Activated CD8-positive, alpha-beta memory T cell treated with anti-CD3 and anti-CD28 coated beads for 1 hour (primary cell): ENCODE measurements around the gene ANTXRL.
"Not testable (repeated sequence)": the region's sequence is repeated elsewhere in the genome, so short reads cannot be mapped to it uniquely, and the experiment has no call there.

Experiments used
- DNase-seq, 2 donors: peaks; one replicate each; pipeline ENCODE4 v3.0.0-alpha.2; 2020; ENCODE audit warnings: low read depth in 1 of 2; ENCODE audit errors: extremely low read depth in 1 of 2

The ANTXRL gene

GRCh38 chr10:46293832-46294640 is 7.2 kb downstream of the ANTXRL start:
- no peak for DNase-seq

DNA sequence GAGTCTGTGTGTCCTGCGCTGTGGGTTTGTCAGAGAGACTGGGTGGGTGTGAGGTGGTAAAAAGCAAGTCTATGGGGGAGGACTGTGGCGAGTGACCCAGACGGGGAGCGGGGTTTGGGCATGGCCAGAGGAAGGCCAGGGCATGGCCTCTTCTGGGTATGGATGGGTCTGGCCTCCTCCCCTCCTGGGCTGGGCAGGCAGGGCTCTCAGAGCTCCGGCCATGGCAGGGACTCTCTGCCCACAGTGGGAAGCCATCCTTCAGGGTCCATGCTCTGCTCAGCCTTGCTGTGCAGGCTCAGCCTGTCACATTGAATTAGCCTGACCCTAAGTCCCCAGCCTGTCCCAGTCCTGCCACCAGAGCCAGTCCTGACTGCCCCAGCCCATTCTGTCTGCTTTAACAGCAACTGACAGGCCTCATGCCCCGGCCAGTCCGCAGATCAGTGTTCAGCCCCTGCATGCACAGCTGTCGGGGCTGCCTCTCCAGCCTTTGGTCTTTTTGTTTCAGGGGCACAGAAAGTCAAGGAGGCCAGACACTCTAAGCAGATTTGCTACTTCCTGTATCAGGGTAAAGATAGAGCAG is 7.9 kb downstream of the ANTXRL start:
- DNase-seq, result no peak

DNA sequence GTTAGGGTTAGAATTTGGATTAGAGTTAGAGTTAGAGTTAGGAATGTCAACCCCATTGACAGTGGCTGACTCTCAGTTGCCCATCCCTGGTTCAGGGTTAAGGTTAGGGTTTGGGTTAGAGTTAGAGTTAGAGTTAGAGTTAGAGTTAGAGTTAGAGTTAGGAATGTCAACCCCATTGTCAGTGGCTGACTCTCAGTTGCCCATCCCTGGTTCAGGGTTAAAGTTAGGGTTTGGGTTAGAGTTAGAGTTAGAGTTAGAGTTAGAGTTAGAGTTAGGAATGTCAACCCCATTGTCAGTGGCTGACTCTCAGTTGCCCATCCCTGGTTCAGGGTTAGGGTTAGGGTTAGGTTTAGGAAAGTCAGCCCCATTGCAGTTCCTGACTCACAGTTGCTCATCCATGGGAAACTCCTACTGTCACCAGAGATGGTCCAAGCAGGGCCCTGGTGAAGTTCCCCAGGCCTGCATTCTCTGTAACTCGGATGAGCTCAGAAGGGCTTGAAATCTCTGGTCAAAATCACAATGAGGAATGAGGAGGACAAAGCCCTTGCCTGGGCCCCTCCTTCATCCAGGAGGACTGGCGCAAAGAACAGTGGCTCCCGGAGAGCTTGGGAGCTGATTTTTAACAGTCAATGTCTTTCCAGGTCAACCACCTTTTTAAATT is 8.7 kb downstream of the ANTXRL start:
- not testable (repeated sequence) for DNase-seq

- DNase-seq, result not testable (repeated sequence)
Measured at GRCh38 chr10:46296086-46296485, 9.3 kb downstream of the ANTXRL start.

DNA sequence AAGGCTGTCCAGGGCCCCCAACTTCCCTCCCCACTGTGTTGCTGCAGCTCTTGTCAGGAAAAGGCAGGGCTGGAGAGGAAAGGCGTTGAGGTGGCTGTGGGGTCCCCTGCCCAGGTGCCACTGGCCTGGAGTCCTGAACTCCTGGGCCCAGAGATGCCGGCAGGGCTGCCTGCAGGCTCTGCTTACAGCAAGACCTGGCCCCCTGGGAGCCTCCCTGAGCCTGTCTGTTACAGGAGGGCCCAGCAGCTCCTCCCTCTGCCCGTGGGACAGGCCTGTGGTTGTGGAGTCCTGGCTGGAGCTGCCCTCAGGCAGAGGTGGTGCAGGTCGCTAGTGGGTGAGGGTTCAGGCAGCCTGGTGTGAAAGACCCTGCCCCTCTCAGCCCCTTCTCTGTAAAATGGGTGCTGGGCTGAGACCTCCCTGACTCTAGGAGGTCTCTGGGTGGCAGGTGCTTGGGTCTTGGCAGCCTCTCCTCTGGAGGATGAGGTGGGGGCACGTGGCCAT is 9.9 kb downstream of the ANTXRL start:
- no peak for DNase-seq

- DNase-seq, result no peak
Measured at GRCh38 chr10:46297406-46298204, 10.8 kb downstream of the ANTXRL start.

- DNase-seq, result no peak
Measured at GRCh38 chr10:46298477-46299285, 11.9 kb downstream of the ANTXRL start.

GRCh38 chr10:46299286-46299535 is 12.4 kb downstream of the ANTXRL start:
- no peak for DNase-seq

DNA sequence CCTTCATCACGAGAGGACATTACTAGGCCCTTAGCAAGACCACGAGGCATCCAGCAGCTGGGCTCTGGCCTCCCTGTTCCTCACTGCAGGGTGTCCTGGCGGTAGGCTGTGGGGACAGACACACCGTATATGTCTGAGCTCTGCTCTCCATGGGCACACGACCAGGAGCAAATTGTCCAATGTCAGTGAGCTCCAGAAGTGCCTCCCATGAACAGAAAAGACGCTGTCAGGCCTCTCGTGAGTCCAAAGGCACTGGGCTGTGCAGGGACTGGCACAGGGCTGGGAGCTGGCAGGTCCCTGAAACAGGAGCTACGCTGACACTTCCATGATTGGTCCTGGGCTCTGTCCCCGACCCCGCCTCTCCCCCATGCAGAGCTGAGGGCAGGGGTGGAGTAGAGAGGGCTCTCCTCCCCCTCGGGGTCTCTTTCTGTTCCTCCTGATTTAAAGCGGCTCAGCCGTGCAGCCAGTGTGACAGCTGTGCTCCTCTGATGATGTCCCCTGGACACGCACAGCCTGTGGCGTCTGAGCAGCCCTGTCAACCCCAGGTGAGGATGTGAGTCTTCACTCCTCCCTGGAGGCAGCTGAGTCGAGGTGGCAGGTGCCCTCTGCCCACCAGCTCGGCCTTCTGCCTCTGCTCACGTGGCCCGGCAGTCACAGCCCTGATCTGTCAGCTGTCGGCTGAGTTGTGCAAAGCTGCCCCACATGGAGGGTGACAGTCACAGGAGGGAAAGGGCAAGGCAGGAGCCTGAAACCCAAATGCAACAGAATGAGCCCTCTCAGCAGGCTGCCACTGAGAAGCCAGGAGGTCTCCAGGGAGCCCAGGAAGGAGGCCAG is 13.0 kb downstream of the ANTXRL start:
- DNase-seq, result no peak

DNA sequence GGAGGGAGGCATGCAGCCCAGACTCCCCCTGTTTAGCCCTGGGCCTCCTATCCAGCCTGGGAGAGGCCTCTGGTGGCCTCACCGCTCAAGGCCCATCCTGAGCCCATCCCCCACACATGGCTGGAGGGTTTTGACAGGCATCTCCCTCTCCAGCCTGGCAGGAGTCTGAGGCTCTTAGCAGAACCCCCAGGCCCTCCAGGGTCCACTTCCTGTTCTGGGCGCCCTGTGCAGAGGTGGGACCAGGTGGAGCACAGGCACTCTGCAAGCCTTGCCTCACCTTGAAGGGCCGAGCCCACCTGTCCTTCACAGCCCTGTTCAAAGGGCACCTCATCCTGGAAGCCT is 13.5 kb downstream of the ANTXRL start:
- DNase-seq, result not testable (repeated sequence)

DNA sequence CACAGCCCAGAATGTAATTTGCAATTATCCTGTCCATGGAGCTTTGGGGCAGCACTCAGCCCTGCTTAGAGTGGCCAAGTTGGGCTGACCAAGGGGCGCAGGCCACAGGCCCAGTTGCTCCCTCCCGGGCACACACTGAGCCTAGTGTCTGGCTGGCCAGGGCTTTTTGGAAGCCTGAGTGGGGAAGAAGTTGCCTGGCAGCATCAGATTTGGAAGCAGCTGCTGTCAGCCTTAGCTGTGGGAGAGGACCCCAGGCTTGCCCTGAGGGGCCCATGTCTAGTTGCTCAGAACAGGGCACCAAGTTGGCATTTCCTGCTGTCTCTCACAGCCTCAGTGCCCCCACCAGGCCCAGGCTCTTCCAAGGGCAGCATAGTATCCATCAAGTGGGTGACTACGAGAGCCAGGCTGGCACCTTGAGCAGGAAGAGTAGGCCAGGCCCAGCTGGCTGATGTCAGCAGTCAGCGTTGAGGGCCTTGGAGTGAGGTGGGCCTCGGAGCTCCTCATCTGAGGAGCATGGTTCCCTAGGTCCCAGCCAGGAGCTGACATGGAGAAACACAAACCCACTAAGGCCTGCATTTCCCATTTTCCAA is 14.4 kb downstream of the ANTXRL start:
- DNase-seq, result no peak

DNA sequence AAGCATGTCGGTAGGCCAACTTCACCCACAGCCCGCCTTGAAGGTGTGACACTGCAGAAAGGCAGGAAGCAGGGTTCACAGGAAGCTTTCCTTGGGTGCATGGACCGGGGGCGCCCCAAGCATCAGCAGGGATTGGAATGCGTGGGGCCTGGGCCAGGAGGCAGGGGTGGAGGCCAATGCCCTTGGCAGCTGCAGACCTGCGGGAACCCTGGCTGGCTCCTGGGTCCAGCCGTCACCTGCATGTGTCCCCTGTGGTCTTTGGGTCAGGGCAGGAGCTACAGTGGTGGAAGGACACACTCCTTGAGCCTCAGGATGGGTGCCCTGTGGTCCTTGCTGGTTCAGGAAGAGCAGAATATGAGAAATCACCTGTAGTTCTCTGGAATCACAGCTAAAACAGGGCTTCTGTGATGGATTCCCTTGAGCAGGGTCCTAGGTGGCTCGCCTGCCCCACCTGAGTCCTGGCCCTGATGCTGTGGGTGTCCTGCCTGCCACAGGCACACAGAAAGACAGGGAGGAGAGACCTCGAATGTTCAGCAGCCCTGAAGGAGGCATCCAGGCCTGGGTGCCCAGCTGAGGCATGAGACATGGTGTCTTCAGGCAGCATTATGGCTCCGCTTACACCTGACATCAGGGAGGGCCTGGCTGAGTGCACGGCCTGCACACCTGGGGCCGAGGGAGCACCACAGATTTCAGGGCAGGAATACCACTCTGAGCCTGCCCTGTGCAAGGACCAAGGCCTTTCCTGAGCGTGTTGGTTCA is 15.1 kb downstream of the ANTXRL start:
- DNase-seq, result no peak

DNA sequence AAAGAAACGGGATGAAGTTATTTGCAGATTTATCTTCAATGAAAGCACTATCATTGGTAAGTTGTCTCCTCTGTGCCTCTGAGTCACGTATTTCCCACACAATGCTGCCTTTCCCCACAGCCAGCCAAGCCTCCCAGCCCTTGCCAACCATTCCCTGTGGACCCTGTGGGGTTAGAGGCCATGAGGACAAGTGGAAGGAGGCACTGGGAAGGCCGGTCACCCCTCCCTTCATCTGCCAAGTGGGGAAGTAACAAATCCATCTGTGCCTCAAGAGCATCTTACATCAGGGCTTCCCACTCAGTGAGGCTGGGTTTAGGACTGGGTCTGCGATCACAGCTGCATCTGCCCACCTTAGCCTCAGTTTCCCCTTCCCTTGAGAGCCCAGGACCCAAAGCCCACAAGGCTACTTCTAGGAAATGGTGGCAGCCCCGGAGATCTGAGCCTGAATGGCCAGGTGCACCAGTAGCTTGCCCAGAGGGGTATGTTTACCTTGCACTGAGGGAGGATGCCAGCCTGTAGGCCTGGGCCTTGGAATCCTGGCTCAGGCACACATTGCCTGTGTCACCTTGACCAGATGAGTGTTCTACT is 16.1 kb downstream of the ANTXRL start:
- not testable (repeated sequence) for DNase-seq

DNA sequence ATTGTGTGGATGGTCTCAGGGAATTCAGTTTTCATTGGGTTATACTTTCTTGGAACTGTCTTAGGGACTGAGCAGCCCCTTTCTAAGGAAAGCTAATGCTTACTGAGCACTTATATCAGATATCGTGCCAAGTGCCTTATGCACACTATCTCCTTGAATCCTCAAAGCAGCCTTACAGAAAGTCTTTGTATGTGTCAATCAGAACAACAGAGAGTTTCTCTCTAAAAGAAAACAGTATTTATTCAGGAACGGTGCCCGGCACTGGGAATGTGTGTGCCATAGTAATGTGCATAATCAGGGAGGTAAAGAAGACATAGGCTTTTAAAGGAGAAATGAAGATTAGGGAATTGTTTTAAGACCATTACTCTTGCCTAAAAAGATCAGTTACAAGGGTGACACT is 17.3 kb downstream of the ANTXRL start:
- no peak for DNase-seq

GRCh38 chr10:46304671-46305070 is 17.9 kb downstream of the ANTXRL start:
- not testable (repeated sequence) for DNase-seq

DNA sequence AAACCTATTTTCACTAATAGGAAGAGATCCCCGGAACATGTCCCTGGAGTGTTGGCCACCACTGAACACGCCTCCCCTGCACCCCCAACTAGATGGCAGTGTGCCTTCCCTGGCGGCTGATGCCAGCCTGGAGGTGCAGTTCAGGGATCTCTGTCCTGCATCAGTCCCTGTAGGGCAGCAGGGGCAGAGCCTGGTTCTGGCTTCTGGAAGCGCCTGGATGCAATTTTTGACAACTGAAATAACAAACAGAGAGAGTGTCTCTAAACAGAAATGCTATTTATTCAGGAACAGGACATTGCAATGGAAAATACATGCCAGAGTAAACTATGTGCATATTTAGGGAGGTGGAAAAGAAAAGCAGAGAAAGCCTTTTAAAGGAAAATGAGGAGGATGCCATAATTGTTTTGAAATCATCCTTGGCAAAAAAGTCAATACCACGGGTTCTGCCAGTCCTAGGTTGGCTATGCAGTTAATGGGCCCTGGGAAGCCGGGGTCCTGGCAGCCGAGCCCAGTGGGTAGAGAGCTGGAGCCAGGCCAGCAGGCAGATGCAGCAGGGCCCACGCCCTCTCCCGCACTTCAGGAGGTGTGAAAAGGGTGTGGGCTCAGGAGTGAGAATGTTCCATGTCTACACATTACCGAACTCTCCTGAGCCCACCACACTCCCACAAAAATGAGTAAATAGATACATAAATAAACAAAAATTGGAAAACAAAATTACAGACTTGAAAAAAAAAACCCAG is 18.5 kb downstream of the ANTXRL start:
- no peak for DNase-seq

DNA sequence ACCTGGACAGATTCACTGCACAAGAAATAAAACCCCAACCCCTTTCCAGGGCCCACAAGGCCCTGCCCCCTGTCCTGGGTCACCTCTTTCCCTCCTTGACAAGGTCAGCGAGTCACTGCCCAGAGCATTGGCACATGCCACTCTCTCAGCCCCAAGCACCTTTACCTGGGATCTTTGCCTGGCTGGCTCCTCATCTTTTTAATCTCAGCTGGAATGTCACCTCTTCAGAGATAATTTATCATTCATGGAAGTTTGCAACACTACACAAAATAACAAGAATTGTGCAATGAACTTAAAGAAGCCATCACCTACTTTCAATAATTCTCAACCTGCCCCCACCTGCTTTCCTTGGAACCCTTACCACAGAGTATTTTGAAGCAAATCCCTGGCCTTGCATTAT is 19.2 kb downstream of the ANTXRL start:
- DNase-seq, result no peak
